GM10847 (cell line): ENCODE data around the gene LYSMD1.

Experiments
- POLR2A ChIP-seq: IDR thresholded peaks from 2 replicates; pipeline ENCODE4 v1.6.1; 2011; ENCODE audit not compliant: insufficient read length; ENCODE audit errors: extremely low read depth

LYSMD1 gene, protein sequence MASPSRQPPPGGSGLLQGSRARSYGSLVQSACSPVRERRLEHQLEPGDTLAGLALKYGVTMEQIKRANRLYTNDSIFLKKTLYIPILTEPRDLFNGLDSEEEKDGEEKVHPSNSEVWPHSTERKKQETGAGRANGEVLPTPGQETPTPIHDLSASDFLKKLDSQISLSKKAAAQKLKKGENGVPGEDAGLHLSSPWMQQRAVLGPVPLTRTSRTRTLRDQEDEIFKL

DNA sequence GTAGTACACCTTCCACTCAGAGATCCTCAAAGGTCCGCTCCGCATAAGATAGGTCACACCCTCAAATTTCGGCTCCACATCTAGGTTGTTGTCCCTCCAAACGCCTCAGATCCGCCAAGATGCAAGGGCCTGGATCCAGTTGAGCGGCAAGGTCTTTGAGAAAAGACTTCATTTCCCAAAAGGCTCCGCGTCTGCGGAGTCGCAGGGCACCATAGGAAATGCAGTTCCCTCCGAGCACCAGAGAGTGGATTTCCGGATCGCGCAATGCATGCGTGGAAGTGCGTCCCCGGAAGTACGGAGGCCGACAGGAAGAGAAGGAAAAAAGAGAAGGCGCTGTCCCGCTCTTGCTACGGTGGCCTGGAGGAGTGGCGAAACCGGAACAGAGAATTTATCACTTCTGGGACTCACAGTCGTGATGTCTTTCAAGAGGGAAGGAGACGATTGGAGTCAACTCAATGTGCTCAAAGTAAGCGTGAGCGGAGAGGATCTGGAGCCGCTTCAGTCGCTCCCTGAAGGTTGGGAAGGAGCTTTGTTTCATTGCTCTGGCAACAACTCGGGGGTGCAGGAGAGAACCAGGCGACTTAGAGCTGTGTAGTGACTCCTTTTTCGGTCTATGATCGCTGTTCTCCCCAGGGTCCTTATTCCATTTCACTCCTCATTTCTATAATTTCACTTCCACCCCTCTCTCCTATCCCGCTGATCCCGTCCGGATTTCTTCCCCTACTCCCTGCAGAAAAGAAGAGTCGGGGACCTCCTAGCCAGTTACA is at the start of gene LYSMD1, which contains the start of gene SCNM1:
TSS of gene LYSMD1 (minus strand) at position 165 of the 767 bp plus-strand sequence. CDS start 644 bp downstream, outside the sequence.
TSS of gene SCNM1 (plus strand) at position 407 of the 767 bp plus-strand sequence. CDS start at position 416, 9 bp downstream.
- TF ChIP-seq POLR2A: peak; percentile 37

GRCh38 chr1:151213560-151213959 is 47.9 kb upstream of the LYSMD1 start:
- TF ChIP-seq POLR2A: no peak

DNA sequence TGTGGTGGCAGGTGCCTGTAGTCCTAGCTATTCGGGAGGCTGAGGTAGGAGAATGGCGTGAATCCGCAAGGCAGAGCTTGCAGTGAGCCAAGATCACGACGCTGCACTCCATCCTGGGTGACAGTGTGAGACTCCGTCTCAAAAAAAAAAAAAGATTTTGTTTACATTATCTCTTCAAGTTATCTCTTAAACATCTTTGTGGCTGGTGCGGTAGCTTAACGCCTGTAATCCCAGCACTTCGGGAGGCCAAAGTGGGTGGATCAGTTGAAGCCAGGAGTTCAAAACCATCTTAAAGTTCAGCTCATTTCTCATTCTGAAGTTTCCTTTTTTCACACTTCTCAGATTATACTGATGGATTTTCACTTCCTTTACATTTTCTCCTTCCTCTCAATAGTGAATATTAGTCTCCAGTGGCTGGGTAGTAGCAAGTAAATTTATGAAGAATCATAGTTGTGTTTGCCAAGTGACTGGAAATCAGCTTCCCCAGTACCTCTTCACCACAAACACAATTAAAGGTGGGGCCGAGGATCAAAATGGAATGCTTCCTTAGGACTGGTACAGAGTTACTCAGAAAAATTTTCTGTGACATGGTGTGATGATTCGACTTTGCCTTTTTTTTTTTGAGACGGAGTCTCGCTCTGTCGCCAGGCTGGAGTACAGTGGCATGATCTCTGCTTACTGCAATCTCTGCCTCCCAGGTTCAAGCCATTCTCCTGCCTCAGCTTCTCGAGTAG is 46.4 kb upstream of the LYSMD1 start:
- TF ChIP-seq POLR2A: no peak

GRCh38 chr1:151210830-151211229 is 45.1 kb upstream of the LYSMD1 start:
- no peak for TF ChIP-seq POLR2A

GRCh38 chr1:151199873-151200581 is 34.3 kb upstream of the LYSMD1 start:
- TF ChIP-seq POLR2A: no peak

DNA sequence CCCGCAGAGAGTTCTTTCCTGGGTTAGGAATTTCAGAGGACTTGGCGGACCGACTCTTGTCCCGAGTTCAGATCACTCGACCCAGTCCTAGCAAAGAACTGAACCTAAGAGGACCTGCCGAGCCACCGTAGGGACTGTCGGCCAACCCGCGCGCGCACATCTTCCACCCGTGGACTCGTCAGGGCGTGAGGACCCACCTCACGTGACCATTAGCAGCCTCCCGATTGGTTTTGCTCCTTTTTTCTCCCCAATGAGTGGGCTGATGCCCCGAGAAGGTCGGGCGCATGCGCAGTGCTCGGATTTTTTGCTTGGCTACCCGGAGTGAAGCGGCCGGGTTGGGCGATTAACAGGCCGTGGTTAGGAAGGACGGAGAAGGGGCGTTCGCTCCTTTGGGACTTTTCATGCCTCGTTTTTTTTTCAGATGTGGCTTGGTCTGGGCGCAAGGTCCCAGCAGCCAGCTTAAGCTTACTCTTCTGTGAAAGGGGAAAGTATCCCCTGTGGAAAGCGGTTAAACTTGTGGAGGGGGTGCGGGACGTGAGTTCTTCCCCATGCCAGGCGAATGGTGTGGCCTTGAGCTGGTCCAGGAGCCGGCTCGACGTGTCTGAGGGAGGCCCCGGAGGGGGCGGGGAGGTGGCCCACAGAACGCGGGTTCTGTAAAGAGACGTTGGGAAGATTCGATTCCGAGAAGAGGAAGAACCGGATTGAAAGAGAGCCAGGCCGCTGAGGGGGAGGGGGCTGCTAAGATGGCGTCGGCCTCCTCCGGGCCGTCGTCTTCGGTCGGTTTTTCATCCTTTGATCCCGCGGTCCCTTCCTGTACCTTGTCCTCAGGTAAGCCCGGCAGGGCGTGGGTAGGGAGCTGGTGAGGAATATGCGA is 32.8 kb upstream of the LYSMD1 start, which contains the start of gene PIP5K1A:
TSS of gene PIP5K1A (plus strand) at position 299 of the 874 bp plus-strand sequence. CDS start at position 744, 445 bp downstream.
- TF ChIP-seq POLR2A: peak; percentile 59

DNA sequence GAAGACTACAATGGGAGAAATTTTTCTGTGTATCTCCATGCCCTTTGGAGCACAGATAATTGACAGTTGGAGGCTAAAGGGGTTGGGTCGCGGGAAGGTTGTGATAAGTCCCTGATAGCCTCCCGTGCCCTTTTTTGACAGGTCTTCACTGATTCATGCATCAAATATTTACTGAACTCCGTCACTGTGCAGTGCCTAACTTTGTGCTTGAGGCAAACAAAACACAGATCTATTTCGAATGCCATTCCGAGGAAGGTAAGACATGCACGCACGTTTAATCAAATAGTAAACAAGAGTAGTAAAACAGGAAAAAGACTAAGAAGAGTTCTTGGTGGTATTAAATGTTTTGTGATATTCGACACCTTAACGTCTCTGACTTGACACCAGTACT is 32.2 kb upstream of the LYSMD1 start:
- TF ChIP-seq POLR2A: no peak

DNA sequence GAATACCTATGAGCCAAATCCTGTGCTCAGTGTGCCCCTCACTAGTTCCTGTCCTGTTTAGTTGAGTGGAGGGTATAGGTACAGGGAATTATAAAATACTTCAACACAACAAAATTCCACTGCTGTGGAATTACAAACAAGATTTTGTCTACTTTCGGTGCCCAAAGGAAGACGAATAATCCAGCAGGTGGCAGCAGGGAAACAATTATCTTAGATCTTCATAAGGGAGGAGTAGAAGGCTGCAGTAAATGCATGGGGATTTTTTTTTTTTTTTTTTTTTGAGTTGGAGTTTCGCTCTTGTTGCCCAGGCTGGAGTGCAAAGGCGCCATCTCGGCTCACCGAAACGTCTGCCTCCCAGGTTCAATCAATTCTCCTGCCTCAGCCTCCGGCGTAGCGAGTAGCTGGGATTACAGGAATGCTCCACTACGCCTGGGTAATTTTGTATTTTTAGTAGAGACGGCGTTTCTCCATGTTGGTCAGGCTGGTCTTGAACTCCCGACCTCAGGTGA is 30.6 kb upstream of the LYSMD1 start:
- TF ChIP-seq POLR2A: no peak

GRCh38 chr1:151193856-151194255 is 28.2 kb upstream of the LYSMD1 start:
- TF ChIP-seq POLR2A: no peak

- no peak for TF ChIP-seq POLR2A
Measured at GRCh38 chr1:151193304-151193703, 27.6 kb upstream of the LYSMD1 start.

DNA sequence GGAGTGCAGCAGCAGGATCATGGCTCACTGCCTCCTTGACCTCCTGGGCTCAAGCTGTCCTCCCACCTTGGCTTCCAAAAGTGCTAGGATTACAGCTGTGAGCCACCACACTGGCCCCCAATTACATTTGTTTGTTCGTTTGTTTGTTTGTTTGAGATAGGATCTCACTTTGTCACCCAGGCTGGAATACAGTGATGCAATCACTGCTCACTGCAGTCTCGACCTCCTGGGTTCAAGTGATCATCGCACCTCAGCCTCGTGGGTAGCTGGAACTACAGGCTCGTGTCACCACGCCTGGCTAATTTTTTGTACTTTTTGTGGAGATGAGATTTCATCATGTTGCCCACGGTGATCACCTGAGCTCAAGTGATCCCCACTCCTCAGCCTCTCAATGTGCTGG is 26.3 kb upstream of the LYSMD1 start:
- no peak for TF ChIP-seq POLR2A

DNA sequence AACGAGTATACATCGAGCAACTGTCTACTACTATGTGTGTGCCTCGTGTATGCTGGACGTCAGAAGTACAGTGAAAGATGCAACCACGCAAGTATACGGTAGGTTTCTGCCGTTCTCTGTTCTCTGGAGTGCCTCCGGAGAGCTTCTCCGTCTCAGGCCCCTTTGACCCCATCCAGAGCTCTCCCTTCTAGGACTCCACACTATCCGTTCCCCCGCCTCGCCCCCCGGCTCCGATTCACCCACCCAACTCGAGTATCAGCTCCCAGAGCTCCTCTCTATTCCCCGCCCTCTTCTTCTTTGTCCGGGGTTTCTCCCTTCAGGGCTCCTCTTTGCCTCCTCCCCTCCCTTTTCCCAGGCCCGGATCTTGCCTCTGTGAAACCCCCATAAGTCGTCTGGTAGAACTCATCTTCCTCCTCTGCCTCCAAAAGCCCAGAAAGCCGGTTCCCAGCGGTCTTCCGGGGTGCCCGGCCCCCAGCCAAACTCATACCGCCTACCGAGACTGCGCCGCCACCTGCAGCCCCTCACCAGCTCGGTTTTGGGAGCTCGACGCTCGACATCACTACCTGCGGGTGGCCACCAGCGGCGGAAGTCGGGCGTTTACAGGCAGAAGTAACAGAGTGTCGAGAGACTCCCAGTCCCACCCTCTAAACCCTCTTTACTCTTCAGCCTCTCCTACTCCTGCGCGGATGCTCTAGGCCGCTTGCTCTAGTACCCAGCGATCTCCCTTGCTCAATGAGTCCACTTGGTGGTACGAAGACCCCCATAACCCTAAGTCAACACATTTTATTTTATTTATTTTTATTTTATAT is 24.1 kb upstream of the LYSMD1 start, which contains the start of gene VPS72:
TSS of gene VPS72 (minus strand) at position 561 of the 809 bp plus-strand sequence. CDS start at position 485, 76 bp downstream.
- peak; percentile 93 for TF ChIP-seq POLR2A

GRCh38 chr1:151187205-151187604 is 21.5 kb upstream of the LYSMD1 start:
- no peak for TF ChIP-seq POLR2A
